Measurements from ENCODE around the gene NELL1.

The NELL1 gene

DNA sequence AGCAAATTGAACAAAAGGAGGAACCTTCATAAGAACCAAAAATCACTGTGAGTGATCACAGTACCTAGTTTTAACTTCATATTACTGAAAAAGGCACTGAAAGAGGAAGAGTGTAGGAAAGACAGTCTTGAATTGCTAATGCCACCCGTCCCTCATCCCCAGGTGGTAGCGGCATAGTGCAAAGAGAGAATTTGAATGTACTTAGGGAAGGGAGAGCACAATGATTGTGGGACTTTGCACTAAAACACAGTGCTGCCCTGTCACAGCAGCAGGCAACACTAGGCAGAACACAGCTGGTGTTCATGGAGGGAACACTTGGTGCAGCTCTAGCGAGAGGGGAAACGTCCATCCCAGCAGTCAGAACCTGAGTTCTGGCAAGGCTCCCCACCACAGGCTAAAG is 807.2 kb downstream of the NELL1 start:
- H2AK5ac ChIP-seq (ENCODE audit: low read length) = no peak overlapping the region
- no peaks in the 10 kb centered on the region for H3K36me3 ChIP-seq (ENCODE audit: control insufficient read depth in 1 of 2, insufficient read depth in 2 of 2, low read length in 2 of 2)
- no peak overlapping the region for H4K8ac ChIP-seq (ENCODE audit: low read depth, low read length)
- WGBS (ENCODE audit: extremely low coverage, insufficient coverage, insufficient read length) = no CpG with 5 or more reads among the region's 4 CpGs
- DNase-seq = no peak
- no peak overlapping the region for H3K14ac ChIP-seq (ENCODE audit: low read length)
- no peaks in the 10 kb centered on the region for H3K9me3 ChIP-seq (ENCODE audit: insufficient read depth, low read depth, low read length)
- H3K79me1 ChIP-seq (ENCODE audit: low read length) = no peaks in the 10 kb centered on the region
- no peak overlapping the region for H3K27ac ChIP-seq (ENCODE audit: low read depth, low read length)
- H4K91ac ChIP-seq (ENCODE audit: low read depth, low read length) = no peak overlapping the region
- no peak overlapping the region for H4K12ac ChIP-seq (ENCODE audit: low read depth, low read length)
- H2BK120ac ChIP-seq (ENCODE audit: insufficient read depth, low read length, poor library complexity) = no peak overlapping the region
- H3K4ac ChIP-seq (ENCODE audit: low read depth, low read length) = no peak overlapping the region
- no peak overlapping the region for H2BK12ac ChIP-seq (ENCODE audit: low read length)
- H3K4me3 ChIP-seq (ENCODE audit: low read depth, low read length) = no peak overlapping the region
- no peaks in the 10 kb centered on the region for H3K79me2 ChIP-seq (ENCODE audit: control insufficient read depth, insufficient read depth, low read length, poor library complexity)
- no peak overlapping the region for H3K18ac ChIP-seq (ENCODE audit: low read length)
- H3K4me2 ChIP-seq (ENCODE audit: low read length) = no peak overlapping the region
- H3K23ac ChIP-seq (ENCODE audit: low read length) = no peak overlapping the region
- no peak overlapping the region for H3K9ac ChIP-seq (ENCODE audit: low read length)
- H3K27me3 ChIP-seq (ENCODE audit: insufficient read depth, low read length) = no peaks in the 10 kb centered on the region
- H3K4me1 ChIP-seq (ENCODE audit: control insufficient read depth in 1 of 2, insufficient read depth in 2 of 2, low read length in 2 of 2) = no peaks in the 10 kb centered on the region
- H2BK5ac ChIP-seq (ENCODE audit: low read depth, low read length, poor library complexity) = no peak overlapping the region
- H2AFZ ChIP-seq (ENCODE audit: insufficient read depth, low read length, poor library complexity) = no peak overlapping the region

DNA sequence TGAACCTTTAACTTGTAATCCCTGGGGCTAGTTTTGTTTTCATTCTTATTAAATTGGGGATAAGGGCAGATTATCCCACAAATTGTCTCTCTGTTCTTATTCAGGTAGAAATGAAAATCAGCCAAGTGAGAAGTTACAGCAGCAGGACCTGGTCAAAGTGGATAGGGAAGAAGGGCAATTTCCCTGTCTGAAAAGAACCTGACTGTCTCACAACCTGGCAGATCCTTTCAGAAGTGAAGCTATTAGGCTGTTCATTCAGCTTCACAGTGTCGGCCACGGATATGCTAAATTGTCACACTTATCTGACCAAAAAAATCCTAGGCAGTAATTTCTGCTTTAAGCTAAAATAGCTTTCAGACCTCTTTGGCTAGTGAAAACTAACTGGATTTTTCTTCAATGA is 810.9 kb downstream of the NELL1 start:
- Histone ChIP-seq H4K8ac (ENCODE audit: low read depth, low read length) (no peak overlapping the region), H3K36me3 (ENCODE audit: control insufficient read depth in 1 of 2, insufficient read depth in 2 of 2, low read length in 2 of 2) (no peaks in the 10 kb centered on the region), H3K79me1 (ENCODE audit: low read length) (no peaks in the 10 kb centered on the region), H3K9me3 (ENCODE audit: insufficient read depth, low read depth, low read length) (no peaks in the 10 kb centered on the region), H3K27me3 (ENCODE audit: insufficient read depth, low read length) (no peaks in the 10 kb centered on the region), H3K27ac (ENCODE audit: low read depth, low read length) (no peak overlapping the region), H3K4ac (ENCODE audit: low read depth, low read length) (no peak overlapping the region), H3K4me3 (ENCODE audit: low read depth, low read length) (no peak overlapping the region), H3K14ac (ENCODE audit: low read length) (no peak overlapping the region), H4K12ac (ENCODE audit: low read depth, low read length) (no peak overlapping the region), H4K91ac (ENCODE audit: low read depth, low read length) (no peak overlapping the region), H3K4me1 (ENCODE audit: control insufficient read depth in 1 of 2, insufficient read depth in 2 of 2, low read length in 2 of 2) (no peaks in the 10 kb centered on the region), H2AK5ac (ENCODE audit: low read length) (no peak overlapping the region), H3K4me2 (ENCODE audit: low read length) (no peak overlapping the region), H3K18ac (ENCODE audit: low read length) (no peak overlapping the region), H3K79me2 (ENCODE audit: control insufficient read depth, insufficient read depth, low read length, poor library complexity) (no peaks in the 10 kb centered on the region), H3K9ac (ENCODE audit: low read length) (no peak overlapping the region), H2BK120ac (ENCODE audit: insufficient read depth, low read length, poor library complexity) (no peak overlapping the region), H2AFZ (ENCODE audit: insufficient read depth, low read length, poor library complexity) (no peak overlapping the region), H2BK5ac (ENCODE audit: low read depth, low read length, poor library complexity) (no peak overlapping the region), H2BK12ac (ENCODE audit: low read length) (no peak overlapping the region), H3K23ac (ENCODE audit: low read length) (no peak overlapping the region)
- DNase-seq = no peak
- no CpG with 5 or more reads among the region's 2 CpGs for WGBS (ENCODE audit: extremely low coverage, insufficient coverage, insufficient read length)

- H2AFZ ChIP-seq (ENCODE audit: insufficient read depth, low read length, poor library complexity) = no peak overlapping the region
- no peak overlapping the region for H4K91ac ChIP-seq (ENCODE audit: low read depth, low read length)
- no peaks in the 10 kb centered on the region for H3K36me3 ChIP-seq (ENCODE audit: control insufficient read depth in 1 of 2, insufficient read depth in 2 of 2, low read length in 2 of 2)
- no peak overlapping the region for H3K14ac ChIP-seq (ENCODE audit: low read length)
- no peak overlapping the region for H3K27ac ChIP-seq (ENCODE audit: low read depth, low read length)
- no peak overlapping the region for H2AK5ac ChIP-seq (ENCODE audit: low read length)
- no peak overlapping the region for H2BK120ac ChIP-seq (ENCODE audit: insufficient read depth, low read length, poor library complexity)
- no peak overlapping the region for H3K23ac ChIP-seq (ENCODE audit: low read length)
- H3K9ac ChIP-seq (ENCODE audit: low read length) = no peak overlapping the region
- no peaks in the 10 kb centered on the region for H3K4me1 ChIP-seq (ENCODE audit: control insufficient read depth in 1 of 2, insufficient read depth in 2 of 2, low read length in 2 of 2)
- H2BK12ac ChIP-seq (ENCODE audit: low read length) = no peak overlapping the region
- no peaks in the 10 kb centered on the region for H3K9me3 ChIP-seq (ENCODE audit: insufficient read depth, low read depth, low read length)
- no peaks in the 10 kb centered on the region for H3K79me1 ChIP-seq (ENCODE audit: low read length)
- no peak overlapping the region for H3K4ac ChIP-seq (ENCODE audit: low read depth, low read length)
- H3K4me3 ChIP-seq (ENCODE audit: low read depth, low read length) = no peak overlapping the region
- H3K79me2 ChIP-seq (ENCODE audit: control insufficient read depth, insufficient read depth, low read length, poor library complexity) = no peaks in the 10 kb centered on the region
- H3K27me3 ChIP-seq (ENCODE audit: insufficient read depth, low read length) = no peaks in the 10 kb centered on the region
- no peak overlapping the region for H3K18ac ChIP-seq (ENCODE audit: low read length)
- no peak overlapping the region for H4K12ac ChIP-seq (ENCODE audit: low read depth, low read length)
- H3K4me2 ChIP-seq (ENCODE audit: low read length) = no peak overlapping the region
- H4K8ac ChIP-seq (ENCODE audit: low read depth, low read length) = no peak overlapping the region
- DNase-seq = no peak
- no peak overlapping the region for H2BK5ac ChIP-seq (ENCODE audit: low read depth, low read length, poor library complexity)
These were observed 811.9 kb downstream of the NELL1 start for GRCh38 chr11:21481255-21481654.

GRCh38 chr11:21484039-21484438 is 814.7 kb downstream of the NELL1 start:
- Histone ChIP-seq H4K12ac (ENCODE audit: low read depth, low read length) (no peak overlapping the region), H2BK5ac (ENCODE audit: low read depth, low read length, poor library complexity) (no peak overlapping the region), H3K79me1 (ENCODE audit: low read length) (no peaks in the 10 kb centered on the region), H3K36me3 (ENCODE audit: control insufficient read depth in 1 of 2, insufficient read depth in 2 of 2, low read length in 2 of 2) (no peaks in the 10 kb centered on the region), H3K27me3 (ENCODE audit: insufficient read depth, low read length) (no peaks in the 10 kb centered on the region), H3K4me3 (ENCODE audit: low read depth, low read length) (no peak overlapping the region), H3K18ac (ENCODE audit: low read length) (no peak overlapping the region), H3K27ac (ENCODE audit: low read depth, low read length) (no peak overlapping the region), H3K79me2 (ENCODE audit: control insufficient read depth, insufficient read depth, low read length, poor library complexity) (no peaks in the 10 kb centered on the region), H4K8ac (ENCODE audit: low read depth, low read length) (no peak overlapping the region), H3K9me3 (ENCODE audit: insufficient read depth, low read depth, low read length) (no peaks in the 10 kb centered on the region), H2BK12ac (ENCODE audit: low read length) (no peak overlapping the region), H3K4me2 (ENCODE audit: low read length) (no peak overlapping the region), H4K91ac (ENCODE audit: low read depth, low read length) (no peak overlapping the region), H3K23ac (ENCODE audit: low read length) (no peak overlapping the region), H2AK5ac (ENCODE audit: low read length) (no peak overlapping the region), H3K4me1 (ENCODE audit: control insufficient read depth in 1 of 2, insufficient read depth in 2 of 2, low read length in 2 of 2) (no peaks in the 10 kb centered on the region), H2AFZ (ENCODE audit: insufficient read depth, low read length, poor library complexity) (no peak overlapping the region), H3K14ac (ENCODE audit: low read length) (no peak overlapping the region), H2BK120ac (ENCODE audit: insufficient read depth, low read length, poor library complexity) (no peak overlapping the region), H3K4ac (ENCODE audit: low read depth, low read length) (no peak overlapping the region), H3K9ac (ENCODE audit: low read length) (no peak overlapping the region)
- no CpG with 5 or more reads among the region's 4 CpGs for WGBS (ENCODE audit: extremely low coverage, insufficient coverage, insufficient read length)
- DNase-seq = no peak

GRCh38 chr11:21485006-21485405 is 815.6 kb downstream of the NELL1 start:
- Histone ChIP-seq H4K8ac (ENCODE audit: low read depth, low read length) (no peak overlapping the region), H3K79me1 (ENCODE audit: low read length) (no peaks in the 10 kb centered on the region), H2BK5ac (ENCODE audit: low read depth, low read length, poor library complexity) (no peak overlapping the region), H4K91ac (ENCODE audit: low read depth, low read length) (no peak overlapping the region), H2AK5ac (ENCODE audit: low read length) (no peak overlapping the region), H3K36me3 (ENCODE audit: control insufficient read depth in 1 of 2, insufficient read depth in 2 of 2, low read length in 2 of 2) (no peaks in the 10 kb centered on the region), H3K4me1 (ENCODE audit: control insufficient read depth in 1 of 2, insufficient read depth in 2 of 2, low read length in 2 of 2) (no peaks in the 10 kb centered on the region), H3K79me2 (ENCODE audit: control insufficient read depth, insufficient read depth, low read length, poor library complexity) (no peaks in the 10 kb centered on the region), H3K23ac (ENCODE audit: low read length) (no peak overlapping the region), H3K4me2 (ENCODE audit: low read length) (no peak overlapping the region), H2BK12ac (ENCODE audit: low read length) (no peak overlapping the region), H3K4me3 (ENCODE audit: low read depth, low read length) (no peak overlapping the region), H2BK120ac (ENCODE audit: insufficient read depth, low read length, poor library complexity) (no peak overlapping the region), H2AFZ (ENCODE audit: insufficient read depth, low read length, poor library complexity) (no peak overlapping the region), H3K27me3 (ENCODE audit: insufficient read depth, low read length) (no peaks in the 10 kb centered on the region), H3K9ac (ENCODE audit: low read length) (no peak overlapping the region), H4K12ac (ENCODE audit: low read depth, low read length) (no peak overlapping the region), H3K4ac (ENCODE audit: low read depth, low read length) (no peak overlapping the region), H3K27ac (ENCODE audit: low read depth, low read length) (no peak overlapping the region), H3K14ac (ENCODE audit: low read length) (no peak overlapping the region), H3K9me3 (ENCODE audit: insufficient read depth, low read depth, low read length) (no peaks in the 10 kb centered on the region), H3K18ac (ENCODE audit: low read length) (no peak overlapping the region)
- no peak for DNase-seq
- WGBS (ENCODE audit: extremely low coverage, insufficient coverage, insufficient read length) = no CpG with 5 or more reads among the region's 1 CpG

Data from trophoblast cell (in vitro differentiated cells and primary cell).